Common myeloid progenitor, CD34-positive (primary cell): ENCODE measurements around the gene CLMN.

ENCODE experiments used
- CTCF ChIA-PET: fragments of 350-600 bp; sonication (Branson Sonifier 250); formaldehyde crosslinking; loops from one replicate; lab custom pipeline; 2021; ENCODE audit warnings: antibody characterized with exemption; lab: Charles Lee
- POLR2A ChIA-PET: fragments of 350-600 bp; sonication (Branson Sonifier 250); formaldehyde crosslinking; loops from one replicate; lab custom pipeline; 2021; ENCODE audit warnings: antibody characterized with exemption; lab: Charles Lee
- DNase-seq, 3 donors: peaks; one replicate each; pipeline versions ENCODE4 v3.0.0 to v3.0.0-alpha.2; 2013
- H3K27ac ChIP-seq, 2 experiments: 1 replicate in 1 of 2; 2 replicates in 1 of 2; pipeline ENCODE4 v1.7.0; 2013; ENCODE audit warnings: inconsistent platforms in 2 of 2, low read length in 2 of 2, mild to moderate bottlenecking in 2 of 2, low read depth in 1 of 2, moderate library complexity in 1 of 2; ENCODE audit not compliant: severe bottlenecking in 2 of 2, insufficient read depth in 1 of 2, poor library complexity in 1 of 2
- H3K27me3 ChIP-seq, 5 experiments: replicated peaks in 2 of 5; 1 replicate in 3 of 5; 2 replicates in 2 of 5; pipeline versions ENCODE4 v1.6.1 to v1.7.0; 2013; ENCODE audit warnings: low read length in 4 of 5, mild to moderate bottlenecking in 2 of 5, moderate library complexity in 2 of 5, inconsistent platforms in 1 of 5; ENCODE audit not compliant: insufficient read depth in 5 of 5, control insufficient read depth in 4 of 5
- H3K36me3 ChIP-seq, 4 experiments: 1 replicate in 2 of 4; 2 replicates in 2 of 4; pipeline versions ENCODE4 v1.6.1 to v1.7.0; 2013; ENCODE audit warnings: low read length in 3 of 4, control low read depth in 1 of 4, mild to moderate bottlenecking in 1 of 4; ENCODE audit not compliant: control insufficient read depth in 4 of 4, insufficient read depth in 4 of 4
- H3K4me1 ChIP-seq, 4 experiments: 1 replicate in 3 of 4; 2 replicates in 1 of 4; pipeline versions ENCODE4 v1.6.1 to v1.7.1; 2013; ENCODE audit warnings: low read length in 3 of 4, mild to moderate bottlenecking in 3 of 4, control low read depth in 1 of 4, inconsistent platforms in 1 of 4, moderate library complexity in 1 of 4; ENCODE audit not compliant: control insufficient read depth in 4 of 4, insufficient read depth in 4 of 4; ENCODE audit errors: control extremely low read depth in 1 of 4
- H3K4me3 ChIP-seq, 7 experiments: 1 replicate in 4 of 7; 2 replicates in 3 of 7; pipeline versions ENCODE4 v1.5.1 to v1.7.0; 2013; ENCODE audit warnings: mild to moderate bottlenecking in 7 of 7, low read length in 6 of 7, moderate library complexity in 6 of 7, inconsistent platforms in 2 of 7, low read depth in 2 of 7, control low read depth in 1 of 7; ENCODE audit not compliant: insufficient read depth in 4 of 7, control insufficient read depth in 1 of 7; ENCODE audit errors: extremely low read depth in 1 of 7
- H3K9me3 ChIP-seq, 5 experiments: 1 replicate in 4 of 5; 2 replicates in 1 of 5; pipeline versions ENCODE4 v1.6.1 to v1.7.1; 2013; ENCODE audit warnings: low read length in 4 of 5, mild to moderate bottlenecking in 2 of 5, inconsistent platforms in 1 of 5, low read depth in 1 of 5, moderate library complexity in 1 of 5; ENCODE audit not compliant: control insufficient read depth in 4 of 5, insufficient read depth in 2 of 5; ENCODE audit errors: control extremely low read depth in 1 of 5
- WGBS: methylation state at CpG from one replicate; pipeline ENCODE4 v1.1.5; 2013; ENCODE audit not compliant: insufficient coverage; 5-methylcytosine and 5-hydroxymethylcytosine counted together

CLMN gene

GRCh38 chr14:95150910-95151309, 168.8 kb downstream of the CLMN start:
- WGBS, result no CpG with 5 or more reads among the region's 2 CpGs
- no peak for DNase-seq
- ChIA-PET POLR2A (no interaction called here), CTCF (interaction anchor here (1.3 to 1.8 kb wide), 2 partner anchors 11 to 21 kb away, joined by 4 to 7 read pairs; no protein-coding TSS in a partner anchor)
- Histone ChIP-seq H3K27me3 (no peaks in the 10 kb centered on the region), H3K4me3 (no peak overlapping the region), H3K36me3 (peaks cover 0 to 13% (median 5%) of the 10 kb centered on the region in 4 experiments), H3K9me3 (peaks cover 0 to 6% (median 2%) of the 10 kb centered on the region in 5 experiments), H3K4me1 (peaks cover 6 to 31% (median 15%) of the 10 kb centered on the region in 4 experiments), H3K27ac (no peak overlapping the region)

GRCh38 chr14:95149441-95149840, 170.3 kb downstream of the CLMN start:
- ChIA-PET POLR2A (no interaction called here), CTCF (interaction anchor here (0.9 to 1.6 kb wide), 3 partner anchors 25 to 50 kb away, joined by 3 to 5 read pairs (median 3); no protein-coding TSS in a partner anchor)
- Histone ChIP-seq H3K9me3 (peaks cover 2 to 14% (median 2%) of the 10 kb centered on the region in 5 experiments), H3K36me3 (peaks cover 0 to 17% (median 5%) of the 10 kb centered on the region in 4 experiments), H3K4me1 (peaks cover 0 to 16% (median 8%) of the 10 kb centered on the region in 4 experiments), H3K27me3 (no peaks in the 10 kb centered on the region), H3K4me3 (no peak overlapping the region), H3K27ac (no peak overlapping the region)
- no peak for DNase-seq
- no CpG with 5 or more reads among the region's 3 CpGs for WGBS

- Histone ChIP-seq H3K4me1 (peaks cover 5 to 22% (median 11%) of the 10 kb centered on the region in 4 experiments), H3K27me3 (no peaks in the 10 kb centered on the region), H3K9me3 (peaks cover 2 to 14% (median 2%) of the 10 kb centered on the region in 5 experiments), H3K4me3 (no peak overlapping the region), H3K36me3 (peaks cover 0 to 17% (median 5%) of the 10 kb centered on the region in 4 experiments), H3K27ac (no peak overlapping the region)
- DNase-seq, result no peak
- 93% methylated on average over 4 of the region's 7 CpGs for WGBS
- CTCF ChIA-PET, result no interaction called here
- POLR2A ChIA-PET, result no interaction called here
Measured at GRCh38 chr14:95147597-95147996, 172.1 kb downstream of the CLMN start.

- Histone ChIP-seq H3K27me3 (no peaks in the 10 kb centered on the region), H3K36me3 (peaks cover 0 to 17% (median 5%) of the 10 kb centered on the region in 4 experiments), H3K9me3 (peaks cover 2 to 14% (median 2%) of the 10 kb centered on the region in 5 experiments), H3K4me1 (peaks cover 5 to 22% (median 11%) of the 10 kb centered on the region in 4 experiments), H3K27ac (no peak overlapping the region), H3K4me3 (no peak overlapping the region)
- ChIA-PET CTCF (no interaction called here), POLR2A (no interaction called here)
- WGBS, result 94% methylated on average over 8 of the region's 10 CpGs
- peak in 1 of 3 donors; percentile 29 for DNase-seq
Measured at GRCh38 chr14:95146079-95146771, 173.5 kb downstream of the CLMN start.

GRCh38 chr14:95144849-95145248, 174.9 kb downstream of the CLMN start:
- POLR2A ChIA-PET, result interaction anchor here (0.7 to 1.0 kb wide), 2 partner anchors 12 to 398 kb away, joined by 3 read pairs; partner anchors contain the start of gene DICER1
- WGBS, result no CpG with 5 or more reads among the region's 2 CpGs

GRCh38 chr14:95143808-95144620, 175.7 kb downstream of the CLMN start:
- peak; percentile 43 to 83 (median 79) for DNase-seq
- ChIA-PET POLR2A (interaction anchor here (0.7 to 1.2 kb wide), 3 partner anchors 12 to 399 kb away, joined by 3 to 4 read pairs (median 3); partner anchors contain the start of gene DICER1), CTCF (interaction anchor here (1.4 kb wide), 1 partner anchor 11 kb away, joined by 3 read pairs; no protein-coding TSS in a partner anchor)
- Histone ChIP-seq H3K36me3 (peaks cover 0 to 23% (median 6%) of the 10 kb centered on the region in 4 experiments), H3K4me1 (peaks cover 5 to 25% (median 12%) of the 10 kb centered on the region in 4 experiments), H3K27ac (peak overlapping the region; percentile 69 to 79), H3K9me3 (peaks cover 2 to 14% (median 2%) of the 10 kb centered on the region in 5 experiments), H3K27me3 (no peaks in the 10 kb centered on the region), H3K4me3 (peak overlapping the region in 6 of 7 experiments; percentile 3 to 67 (median 42))
- WGBS, result no CpG with 5 or more reads among the region's 4 CpGs

More at GRCh38 chr14:95144849-95145248, 174.9 kb downstream of the CLMN start:
- CTCF ChIA-PET, result interaction anchor here (0.7 to 1.4 kb wide), 2 partner anchors 10 to 26 kb away, joined by 3 to 4 read pairs; no protein-coding TSS in a partner anchor
- Histone ChIP-seq H3K27me3 (no peaks in the 10 kb centered on the region), H3K4me1 (peaks cover 5 to 25% (median 12%) of the 10 kb centered on the region in 4 experiments), H3K27ac (peak overlapping the region in 1 of 2 experiments; percentile 36), H3K4me3 (no peak overlapping the region), H3K36me3 (peaks cover 0 to 22% (median 6%) of the 10 kb centered on the region in 4 experiments), H3K9me3 (peaks cover 2 to 14% (median 2%) of the 10 kb centered on the region in 5 experiments)
- no peak for DNase-seq
